ENCODE results near the gene PPP1R1B. TPM values are rescaled to one million over a fixed set of nuclear protein-coding genes. Genes with fewer than 3 reads are reported as not detected.

The PPP1R1B gene
- total and polyA plus RNA-seq, 2 of the 4 experiments (the other 2 are of a cell fraction) = not detected

GRCh38 chr17:39581071-39581758 is 45.5 kb upstream of the PPP1R1B start:
- in situ Hi-C loops (cut with MboI; ENCODE audit: low sequenced_read_pairs) = no loop called here

More at GRCh38 chr17:39581071-39581758, 45.5 kb upstream of the PPP1R1B start:
- POLR2A ChIA-PET (ENCODE audit: unreplicated experiment) = no interaction called here
- no peak overlapping the region for H2AFZ ChIP-seq (replicated peaks; ENCODE audit: low read length, poor library complexity)
- no peak for DNase-seq
- no peak overlapping the region for H3K18ac ChIP-seq (ENCODE audit: low read depth, low read length)
- no peak overlapping the region for H3K56ac ChIP-seq (ENCODE audit: extremely low read depth, insufficient read depth, low read length)
- no peak overlapping the region for H4K5ac ChIP-seq (ENCODE audit: low read depth, low read length)
- no peak overlapping the region for H4K91ac ChIP-seq (ENCODE audit: insufficient read depth, low read depth, low read length)
- H3K27me3 ChIP-seq (ENCODE audit: control insufficient read depth, insufficient read depth, low read length) = peaks cover 33% of the 10 kb centered on the region
- no peaks in the 10 kb centered on the region for H3K79me1 ChIP-seq (ENCODE audit: low read depth in 1 of 2, low read length in 2 of 2)
- H2BK15ac ChIP-seq (ENCODE audit: low read depth, low read length) = no peak overlapping the region
- no peak overlapping the region for H2BK20ac ChIP-seq (ENCODE audit: low read depth, low read length)
- ATAC-seq (ENCODE audit: low read depth) = no peak
- no peaks in the 10 kb centered on the region for H3K36me3 ChIP-seq (ENCODE audit: control insufficient read depth, insufficient read depth, low read length)
- H3K9ac ChIP-seq (ENCODE audit: low read depth, low read length) = no peak overlapping the region
- no peak overlapping the region for H3K4me3 ChIP-seq (ENCODE audit: insufficient read depth, low read depth, low read length)
- H3K4me2 ChIP-seq (ENCODE audit: low read depth, low read length) = no peak overlapping the region
- no peak overlapping the region for H2BK5ac ChIP-seq (ENCODE audit: low read depth, low read length, poor library complexity, severe bottlenecking)
- no peak overlapping the region for H3K27ac ChIP-seq (ENCODE audit: insufficient read depth, low read length)
- intact Hi-C loops (cut with micrococcal nuclease) = no loop called here
- no peak overlapping the region for H4K8ac ChIP-seq (ENCODE audit: low read depth in 2 of 2, low read length in 2 of 2)
- H3K9me3 ChIP-seq (ENCODE audit: control insufficient read depth, insufficient read depth, low read length) = no peaks in the 10 kb centered on the region
- no peak overlapping the region for H3K4ac ChIP-seq (ENCODE audit: low read depth, low read length)
- H2AK9ac ChIP-seq (replicated peaks; ENCODE audit: low read depth, low read length, poor library complexity) = no peak overlapping the region
- H4K20me1 ChIP-seq (ENCODE audit: insufficient read depth, low read length) = no peaks in the 10 kb centered on the region
- 82% methylated on average over 5 of the region's 20 CpGs; no CpG with 5 or more reads in 1 of the 2 experiments for WGBS, 2 experiments (ENCODE audit: extremely low coverage in 2 of 2, insufficient read length in 1 of 2)
- H3K23ac ChIP-seq (ENCODE audit: low read depth, low read length) = no peak overlapping the region
- no peak for TF ChIP-seq CEBPB (IDR thresholded peaks at IDR 0.05; ENCODE audit: low read depth, low read length)
- TF ChIP-seq MAZ (IDR thresholded peaks at IDR 0.05; ENCODE audit: borderline replicate concordance, low read depth, low read length) = no peak
- TF ChIP-seq USF2 (IDR thresholded peaks at IDR 0.05; ENCODE audit: low read depth, low read length) = no peak
- TF ChIP-seq SMC3 (IDR thresholded peaks at IDR 0.05; ENCODE audit: low read depth, low read length) = no peak
- TF ChIP-seq, protein P1, sequence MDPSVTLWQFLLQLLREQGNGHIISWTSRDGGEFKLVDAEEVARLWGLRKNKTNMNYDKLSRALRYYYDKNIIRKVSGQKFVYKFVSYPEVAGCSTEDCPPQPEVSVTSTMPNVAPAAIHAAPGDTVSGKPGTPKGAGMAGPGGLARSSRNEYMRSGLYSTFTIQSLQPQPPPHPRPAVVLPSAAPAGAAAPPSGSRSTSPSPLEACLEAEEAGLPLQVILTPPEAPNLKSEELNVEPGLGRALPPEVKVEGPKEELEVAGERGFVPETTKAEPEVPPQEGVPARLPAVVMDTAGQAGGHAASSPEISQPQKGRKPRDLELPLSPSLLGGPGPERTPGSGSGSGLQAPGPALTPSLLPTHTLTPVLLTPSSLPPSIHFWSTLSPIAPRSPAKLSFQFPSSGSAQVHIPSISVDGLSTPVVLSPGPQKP (IDR thresholded peaks at IDR 0.05; ENCODE audit: borderline replicate concordance, low read depth, low read length) = no peak
- TF ChIP-seq POLR2A (IDR thresholded peaks at IDR 0.05; ENCODE audit: low read depth, low read length) = no peak
- TF ChIP-seq MAFK (IDR thresholded peaks at IDR 0.05; ENCODE audit: low read depth, low read length) = no peak
- no peak for TF ChIP-seq FOS (IDR thresholded peaks at IDR 0.05; ENCODE audit: low read depth, low read length)
- TF ChIP-seq CTCF (conservative IDR thresholded peaks at IDR 0.05; ENCODE audit: low read depth, low read length) = no peak
- no peak overlapping the region for H2BK120ac ChIP-seq (ENCODE audit: low read depth, low read length)
- dilution Hi-C loops (cut with HindIII; ENCODE audit: low sequenced_read_pairs, unreplicated experiment) = no loop called here
- CTCF ChIA-PET = no interaction called here
- H3K14ac ChIP-seq (replicated peaks; ENCODE audit: low read depth, low read length) = no peak overlapping the region
- H3K9me1 ChIP-seq (ENCODE audit: insufficient read depth, low read length) = no peaks in the 10 kb centered on the region
- H2AK5ac ChIP-seq (ENCODE audit: low read depth, low read length) = no peak overlapping the region
- BruUV-seq (replicated peaks) = no TSS peak
- no peaks in the 10 kb centered on the region for H3K4me1 ChIP-seq (ENCODE audit: control insufficient read depth, insufficient read depth, low read length)
